Tibial artery (tissue), 4 donors: ENCODE measurements around the gene CRAT.

Experiments
- DNase-seq, 2 donors: peaks; one replicate each; pipeline ENCODE4 v3.0.0-alpha.2; 2019
- H3K27ac ChIP-seq, 2 donors: fragments of 200-600 bp; sonication (generic) in 1 of 2; 1 replicate in 1 of 2; 2 replicates in 1 of 2; pipeline ENCODE4 v1.5.1; 2018 to 2019; ENCODE audit warnings: mild to moderate bottlenecking in 1 of 2
- H3K27me3 ChIP-seq, 2 donors: fragments of 200-600 bp; sonication (generic) in 1 of 2; one replicate each; pipeline versions ENCODE4 v1.5.1 to v1.6.0; 2016 to 2019
- H3K36me3 ChIP-seq, 3 donors: fragments of 200-600 bp; sonication (generic) in 2 of 3; one replicate each; pipeline ENCODE4 v1.5.1; 2016 to 2019; ENCODE audit warnings: mild to moderate bottlenecking in 2 of 3
- H3K4me1 ChIP-seq, 4 donors: fragments of 200-600 bp; sonication (generic) in 2 of 4; 1 replicate in 3 of 4; 2 replicates in 1 of 4; pipeline ENCODE4 v1.5.1; 2016 to 2019
- H3K4me3 ChIP-seq, 2 donors: fragments of 200-600 bp; sonication (generic) in 1 of 2; 1 replicate in 1 of 2; 2 replicates in 1 of 2; pipeline ENCODE4 v1.5.1; 2018 to 2019; ENCODE audit warnings: mild to moderate bottlenecking in 2 of 2
- H3K9me3 ChIP-seq, 3 donors: fragments of 200-600 bp; sonication (generic) in 1 of 3; one replicate each; pipeline ENCODE4 v1.5.1; 2016 to 2019
- intact Hi-C: fragments of 100-400 bp; cut with DNase I; formaldehyde crosslinking; loops from one replicate; pipeline ENCODE4 v1.15.0; 2023; ENCODE audit warnings: low total_unique reads
- TF ChIP-seq, protein P1 (sequence below), 2 experiments: fragments of 200-600 bp in 1 of 2; fragments of 450-650 bp in 1 of 2; IDR thresholded peaks; one replicate each; pipeline ENCODE4 v1.5.1; 2017 to 2019; ENCODE audit warnings: antibody characterized with exemption in 2 of 2, mild to moderate bottlenecking in 1 of 2, moderate library complexity in 1 of 2

The CRAT gene

DNA sequence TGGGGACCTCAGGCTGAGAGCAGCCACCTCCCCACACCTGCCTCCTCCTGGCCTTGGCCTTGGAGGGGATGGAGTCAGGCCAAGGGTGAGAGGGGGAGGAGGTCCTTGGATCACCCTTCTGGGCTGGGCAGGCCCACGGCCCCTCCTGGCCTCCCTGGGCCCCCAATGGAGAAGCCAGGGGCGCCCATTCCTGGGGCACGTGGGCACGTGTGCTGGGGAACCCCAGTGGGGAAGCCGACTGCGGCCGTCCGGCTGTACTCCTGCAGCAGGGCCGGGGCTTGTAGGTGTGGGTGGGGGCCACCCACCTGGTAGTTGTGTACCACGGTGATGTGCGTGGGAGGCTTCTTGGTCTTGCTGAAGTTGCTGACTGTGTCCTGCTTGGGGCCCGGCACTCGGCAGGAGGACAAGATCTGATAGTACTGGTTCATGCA, 8.5 kb downstream of the CRAT start:
- DNase-seq = no peak
- TF ChIP-seq, protein P1, sequence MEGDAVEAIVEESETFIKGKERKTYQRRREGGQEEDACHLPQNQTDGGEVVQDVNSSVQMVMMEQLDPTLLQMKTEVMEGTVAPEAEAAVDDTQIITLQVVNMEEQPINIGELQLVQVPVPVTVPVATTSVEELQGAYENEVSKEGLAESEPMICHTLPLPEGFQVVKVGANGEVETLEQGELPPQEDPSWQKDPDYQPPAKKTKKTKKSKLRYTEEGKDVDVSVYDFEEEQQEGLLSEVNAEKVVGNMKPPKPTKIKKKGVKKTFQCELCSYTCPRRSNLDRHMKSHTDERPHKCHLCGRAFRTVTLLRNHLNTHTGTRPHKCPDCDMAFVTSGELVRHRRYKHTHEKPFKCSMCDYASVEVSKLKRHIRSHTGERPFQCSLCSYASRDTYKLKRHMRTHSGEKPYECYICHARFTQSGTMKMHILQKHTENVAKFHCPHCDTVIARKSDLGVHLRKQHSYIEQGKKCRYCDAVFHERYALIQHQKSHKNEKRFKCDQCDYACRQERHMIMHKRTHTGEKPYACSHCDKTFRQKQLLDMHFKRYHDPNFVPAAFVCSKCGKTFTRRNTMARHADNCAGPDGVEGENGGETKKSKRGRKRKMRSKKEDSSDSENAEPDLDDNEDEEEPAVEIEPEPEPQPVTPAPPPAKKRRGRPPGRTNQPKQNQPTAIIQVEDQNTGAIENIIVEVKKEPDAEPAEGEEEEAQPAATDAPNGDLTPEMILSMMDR (IDR thresholded peaks at IDR 0.05) = no peak
- no peak overlapping the region for H3K27ac ChIP-seq
- H3K9me3 ChIP-seq = no peaks in the 10 kb centered on the region
- no peak overlapping the region for H3K4me3 ChIP-seq
- no peaks in the 10 kb centered on the region for H3K27me3 ChIP-seq
- intact Hi-C loops = no loop called here
- peaks cover 13 to 86% (median 41%) of the 10 kb centered on the region in 3 donors for H3K36me3 ChIP-seq
- H3K4me1 ChIP-seq = no peaks in the 10 kb centered on the region

DNA sequence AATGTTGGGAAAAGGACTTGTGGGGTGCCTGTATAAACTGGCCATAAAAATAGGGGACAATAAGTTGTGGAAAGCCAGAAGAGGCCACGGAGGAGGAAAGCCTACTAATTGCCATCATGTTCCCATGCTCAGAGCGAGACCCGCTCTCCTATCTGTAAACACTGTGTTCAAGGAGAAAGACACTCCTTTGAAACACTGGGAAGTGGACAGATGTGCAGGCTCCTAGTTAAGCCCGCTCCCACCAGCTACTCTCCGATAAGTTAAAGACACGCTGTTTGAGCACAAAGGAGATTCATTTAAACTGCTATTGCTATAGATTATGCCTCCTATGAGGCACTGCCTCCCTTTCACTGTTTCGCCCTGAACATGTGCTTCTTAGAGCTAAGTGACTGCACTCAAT, 9.3 kb downstream of the CRAT start:
- intact Hi-C loops = no loop called here
- Histone ChIP-seq H3K4me1 (no peaks in the 10 kb centered on the region), H3K36me3 (peaks cover 18 to 86% (median 41%) of the 10 kb centered on the region in 3 donors), H3K27ac (no peak overlapping the region), H3K9me3 (no peaks in the 10 kb centered on the region), H3K4me3 (no peak overlapping the region), H3K27me3 (no peaks in the 10 kb centered on the region)
- no peak for DNase-seq
- TF ChIP-seq, protein P1 (IDR thresholded peaks at IDR 0.05) = no peak

DNA sequence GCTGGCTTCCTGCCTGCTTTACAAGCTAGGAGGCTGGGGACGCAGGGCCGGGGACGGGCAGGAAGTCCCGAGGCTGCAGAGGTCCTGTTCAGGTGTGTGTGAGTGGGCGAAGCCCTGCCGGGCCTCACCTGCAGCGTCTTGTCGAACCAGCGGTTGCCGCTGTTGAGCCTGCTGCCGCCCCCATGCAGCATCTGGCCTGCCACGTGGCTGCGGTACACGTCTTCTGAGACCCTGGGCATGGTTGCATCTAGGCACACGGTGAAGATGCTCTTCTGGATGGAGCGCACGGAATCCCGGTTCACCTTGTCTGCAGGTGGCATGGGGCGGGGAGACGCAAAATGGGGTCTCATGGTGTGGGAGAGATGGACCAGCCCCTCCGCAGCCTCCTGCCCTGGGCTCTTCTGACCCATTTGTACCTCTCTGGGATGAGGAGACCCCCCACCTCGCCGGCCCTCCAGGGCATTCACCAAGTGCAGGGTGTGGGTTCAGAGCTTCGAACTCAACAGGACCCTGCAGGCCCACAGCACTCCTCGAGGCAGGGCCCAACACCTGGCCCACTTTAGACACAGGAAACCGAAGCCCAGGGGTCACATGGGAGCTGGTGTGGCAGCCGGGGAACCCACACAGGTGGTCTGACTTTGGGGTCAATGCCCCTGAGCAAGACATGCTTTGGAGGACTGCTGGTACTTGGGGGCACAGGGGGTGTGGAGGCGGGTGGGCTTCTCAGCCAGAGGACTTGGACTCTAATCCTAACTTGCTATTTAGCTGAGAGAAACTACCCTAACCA, 10.0 kb downstream of the CRAT start:
- TF ChIP-seq, protein P1 (IDR thresholded peaks at IDR 0.05) = no peak
- intact Hi-C loops = no loop called here
- H3K27me3 ChIP-seq = no peaks in the 10 kb centered on the region
- H3K36me3 ChIP-seq = peaks cover 23 to 86% (median 41%) of the 10 kb centered on the region in 3 donors
- no peaks in the 10 kb centered on the region for H3K4me1 ChIP-seq
- no peak for DNase-seq
- no peak overlapping the region for H3K4me3 ChIP-seq
- H3K9me3 ChIP-seq = no peaks in the 10 kb centered on the region
- no peak overlapping the region for H3K27ac ChIP-seq

DNA sequence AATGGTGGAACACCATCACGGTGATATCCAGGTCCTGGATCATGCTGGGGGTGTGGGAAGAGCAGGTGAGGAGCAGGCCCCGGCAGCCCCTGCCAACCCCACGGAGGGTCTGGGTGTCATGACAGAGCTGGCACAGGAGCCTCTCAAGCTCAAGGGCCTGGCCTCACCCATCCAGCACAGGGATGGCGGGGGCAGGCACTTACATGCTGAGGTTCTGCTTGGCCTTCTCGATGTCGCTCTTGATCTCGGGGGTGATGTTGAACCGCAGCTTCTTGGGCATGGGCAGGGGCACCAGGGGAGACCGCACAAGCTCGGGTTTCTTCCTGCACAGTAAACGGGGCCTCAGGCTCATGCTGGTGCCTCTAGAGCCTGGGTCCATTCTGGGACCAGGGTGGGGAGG, 12.3 kb downstream of the CRAT start:
- H3K4me1 ChIP-seq = no peaks in the 10 kb centered on the region
- H3K27ac ChIP-seq = no peak overlapping the region
- no peaks in the 10 kb centered on the region for H3K27me3 ChIP-seq
- H3K4me3 ChIP-seq = no peak overlapping the region
- intact Hi-C loops = no loop called here
- TF ChIP-seq, protein P1 (IDR thresholded peaks at IDR 0.05) = no peak
- no peak for DNase-seq
- H3K9me3 ChIP-seq = no peaks in the 10 kb centered on the region
- peaks cover 31 to 87% (median 51%) of the 10 kb centered on the region in 3 donors for H3K36me3 ChIP-seq

DNA sequence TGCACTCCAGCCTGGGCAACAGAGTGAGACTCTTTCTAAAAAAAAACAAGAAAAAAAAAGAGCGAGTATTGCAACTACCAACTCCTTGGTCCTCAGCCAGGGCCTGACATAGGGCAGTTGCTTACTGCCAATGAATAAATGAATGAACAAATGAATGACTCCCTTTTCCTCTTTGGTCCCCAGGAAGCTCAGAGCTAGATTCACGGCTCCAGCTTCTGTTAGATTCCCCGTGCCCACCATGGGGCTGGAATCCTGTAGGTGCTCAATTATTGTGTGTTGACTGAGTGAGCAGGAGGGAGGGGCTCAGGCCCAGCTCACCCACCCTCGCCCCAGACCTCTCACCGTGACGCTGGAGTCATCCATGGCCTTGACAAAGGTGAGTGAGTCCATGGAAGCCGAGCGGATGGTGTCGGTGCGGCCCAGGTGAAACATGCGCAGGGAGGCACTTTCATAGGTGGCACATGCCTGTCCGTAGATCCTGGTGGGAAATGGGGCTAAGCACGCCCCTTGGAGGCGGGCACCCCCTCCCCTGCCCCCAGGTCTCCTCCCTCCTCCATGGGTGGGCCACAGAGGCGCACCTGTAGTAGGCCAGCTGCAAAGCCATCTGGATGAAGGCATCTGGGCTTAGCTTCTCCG, 12.8 kb downstream of the CRAT start:
- TF ChIP-seq, protein P1 (IDR thresholded peaks at IDR 0.05) = no peak
- no peaks in the 10 kb centered on the region for H3K9me3 ChIP-seq
- peaks cover 31 to 82% (median 51%) of the 10 kb centered on the region in 3 donors for H3K36me3 ChIP-seq
- no peaks in the 10 kb centered on the region for H3K4me1 ChIP-seq
- no peak for DNase-seq
- no peak overlapping the region for H3K4me3 ChIP-seq
- H3K27ac ChIP-seq = no peak overlapping the region
- H3K27me3 ChIP-seq = no peaks in the 10 kb centered on the region
- intact Hi-C loops = no loop called here
